Neural cell (in vitro differentiated cells): Measurements from ENCODE around the gene CES4A. TPM values are rescaled to one million over a fixed set of nuclear protein-coding genes. Genes with fewer than 3 reads are reported as not detected.

ENCODE experiments used
- H2AFZ ChIP-seq: fragments of 200-600, 300-800 bp; sonication (generic), shearing (Covaris generic); 2 replicates; pipeline ENCODE4 v1.6.0; 2014; ENCODE audit warnings: low read depth, mild to moderate bottlenecking, antibody characterized with exemption, low read length, moderate library complexity
- H3F3A ChIP-seq: fragments of 200-600 bp; shearing (Covaris generic); 2 replicates; pipeline ENCODE4 v1.6.1; 2016; ENCODE audit warnings: mild to moderate bottlenecking, moderate library complexity, mixed read lengths, antibody characterized with exemption, low read length; ENCODE audit not compliant: insufficient read depth, poor library complexity, severe bottlenecking
- H3K27ac ChIP-seq: fragments of 200-600, 300-800 bp; sonication (generic), shearing (Covaris generic); 2 replicates; pipeline ENCODE4 v1.5.1; 2014; ENCODE audit warnings: mild to moderate bottlenecking, low read length, moderate library complexity
- H3K27me3 ChIP-seq: fragments of 300-800, 200-600 bp; sonication (generic), shearing (Covaris generic); 2 replicates; pipeline ENCODE4 v1.6.0; 2014; ENCODE audit warnings: mild to moderate bottlenecking, low read depth, low read length, moderate library complexity; ENCODE audit not compliant: insufficient read depth
- H3K36me3 ChIP-seq: fragments of 300-800, 200-600 bp; sonication (generic), shearing (Covaris generic); 2 replicates; pipeline ENCODE4 v1.5.1; 2014; ENCODE audit warnings: mild to moderate bottlenecking, antibody characterized with exemption, low read length, moderate library complexity; ENCODE audit not compliant: insufficient read depth
- H3K4me2 ChIP-seq: fragments of 300-800, 200-600 bp; sonication (generic), shearing (Covaris generic); 2 replicates; pipeline ENCODE4 v1.6.0; 2014; ENCODE audit warnings: mild to moderate bottlenecking, low read length
- H3K4me3 ChIP-seq: fragments of 300-800, 200-600 bp; sonication (generic), shearing (Covaris generic); 2 replicates; pipeline ENCODE4 v1.5.1; 2014; ENCODE audit warnings: mild to moderate bottlenecking, low read length, moderate library complexity
- H3K79me2 ChIP-seq: fragments of 200-600 bp; shearing (Covaris generic); replicated peaks from 2 replicates; pipeline ENCODE4 v1.6.0; 2014; ENCODE audit warnings: mild to moderate bottlenecking, low read length, moderate library complexity; ENCODE audit not compliant: insufficient read depth
- H3K9ac ChIP-seq: fragments of 300-800, 200-600 bp; sonication (generic), shearing (Covaris generic); 2 replicates; pipeline ENCODE4 v1.6.1; 2016; ENCODE audit warnings: mild to moderate bottlenecking, low read length, mixed read lengths
- H3K9me2 ChIP-seq: fragments of 200-600 bp; shearing (Covaris generic); 2 replicates; pipeline ENCODE4 v1.6.1; 2016; ENCODE audit warnings: mild to moderate bottlenecking, low read length, mixed read lengths; ENCODE audit not compliant: insufficient read depth
- H3K9me3 ChIP-seq: fragments of 200-600, 300-800 bp; sonication (generic), shearing (Covaris generic); 2 replicates; pipeline ENCODE4 v1.6.1; 2016; ENCODE audit warnings: mild to moderate bottlenecking, mixed run types, low read length, moderate library complexity, mixed read lengths
- H4K20me1 ChIP-seq: fragments of 200-600 bp; shearing (Covaris generic); 2 replicates; pipeline ENCODE4 v1.6.1; 2016; ENCODE audit warnings: mild to moderate bottlenecking, mixed run types; ENCODE audit not compliant: insufficient read depth
- EP300 ChIP-seq: fragments of 450-650 bp; conservative IDR thresholded peaks from 2 replicates; pipeline ENCODE4 v1.6.1; 2014; ENCODE audit warnings: antibody characterized with exemption, mild to moderate bottlenecking, moderate library complexity; ENCODE audit not compliant: poor library complexity, severe bottlenecking
- EZH2 ChIP-seq: fragments of 200-600, 300-800 bp; shearing (Covaris generic), sonication (generic); IDR thresholded peaks from 2 replicates; pipeline ENCODE4 v1.6.1; 2014; ENCODE audit warnings: antibody characterized with exemption, low read length, borderline replicate concordance, mild to moderate bottlenecking; ENCODE audit not compliant: insufficient read depth, poor library complexity, severe bottlenecking
- MXI1 ChIP-seq: fragments of 450-650 bp; conservative IDR thresholded peaks from 2 replicates; pipeline ENCODE4 v1.6.1; 2014; ENCODE audit warnings: antibody characterized with exemption, mild to moderate bottlenecking; ENCODE audit not compliant: poor library complexity, severe bottlenecking
- POLR2AphosphoS5 ChIP-seq: IDR thresholded peaks from 2 replicates; pipeline ENCODE4 v1.6.1; 2012
- RAD21 ChIP-seq: fragments of 450-650 bp; conservative IDR thresholded peaks from 2 replicates; pipeline ENCODE4 v1.6.1; 2014; ENCODE audit warnings: antibody characterized with exemption, mild to moderate bottlenecking, moderate library complexity
- REST ChIP-seq: IDR thresholded peaks from 2 replicates; pipeline ENCODE4 v1.6.1; 2012; ENCODE audit warnings: borderline replicate concordance
- SMC3 ChIP-seq: fragments of 450-650 bp; conservative IDR thresholded peaks from 2 replicates; pipeline ENCODE4 v1.6.1; 2014; ENCODE audit warnings: antibody characterized with exemption, mild to moderate bottlenecking, moderate library complexity; ENCODE audit not compliant: poor library complexity
- TAF1 ChIP-seq: IDR thresholded peaks from 2 replicates; pipeline ENCODE4 v1.6.1; 2012; ENCODE audit warnings: low read depth
- polyA plus RNA-seq: library from polyadenylated mRNA; depleted of rRNA; stranded (reverse); fragments of >200 nt; gene quantifications from 2 replicates; pipeline ENCODE4 v1.2.3, GENCODE V29; 2014
- TF ChIP-seq, protein P1 (sequence below): fragments of 450-650 bp; IDR thresholded peaks from 2 replicates; pipeline ENCODE4 v1.5.1; 2014; ENCODE audit warnings: antibody characterized with exemption, mild to moderate bottlenecking, moderate library complexity; ENCODE audit not compliant: poor library complexity, severe bottlenecking

Gene CES4A
- polyA plus RNA-seq, 1 donor from 2014 or later: 51.2 TPM

- H3K9me2 ChIP-seq: no peaks in the 10 kb centered on the region
These were observed 24.3 kb upstream of the CES4A start for GRCh38 chr16:66964049-66964448.

DNA sequence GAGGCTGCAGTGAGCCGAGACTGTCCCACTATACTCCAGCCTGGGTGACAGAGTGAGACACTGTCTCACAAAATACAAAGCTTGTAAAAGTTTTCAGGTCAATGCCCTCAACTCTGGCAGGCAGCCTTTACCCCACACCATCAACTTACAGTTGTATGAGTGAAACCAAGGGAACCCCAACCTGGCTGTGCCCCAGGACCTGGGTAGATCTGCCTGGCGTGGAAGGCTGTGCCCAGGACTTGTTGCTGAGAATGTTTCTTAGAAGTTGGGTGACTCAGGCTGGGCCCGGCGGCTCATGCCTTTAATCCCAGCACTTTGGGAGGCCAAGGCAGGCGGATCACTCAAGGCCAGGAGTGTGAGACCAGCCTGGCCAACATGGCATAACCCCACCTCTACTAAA is 19.5 kb upstream of the CES4A start:
- H3K27me3 ChIP-seq: no peaks in the 10 kb centered on the region
- no peaks in the 10 kb centered on the region for H4K20me1 ChIP-seq
- no peaks in the 10 kb centered on the region for H3K36me3 ChIP-seq
- no peak for TF ChIP-seq EZH2
- no peak for TF ChIP-seq TAF1
- TF ChIP-seq EP300: no peak
- no peak for TF ChIP-seq POLR2AphosphoS5
- TF ChIP-seq REST: no peak
- TF ChIP-seq SMC3: no peak
- TF ChIP-seq MXI1: no peak
- TF ChIP-seq, protein P1, sequence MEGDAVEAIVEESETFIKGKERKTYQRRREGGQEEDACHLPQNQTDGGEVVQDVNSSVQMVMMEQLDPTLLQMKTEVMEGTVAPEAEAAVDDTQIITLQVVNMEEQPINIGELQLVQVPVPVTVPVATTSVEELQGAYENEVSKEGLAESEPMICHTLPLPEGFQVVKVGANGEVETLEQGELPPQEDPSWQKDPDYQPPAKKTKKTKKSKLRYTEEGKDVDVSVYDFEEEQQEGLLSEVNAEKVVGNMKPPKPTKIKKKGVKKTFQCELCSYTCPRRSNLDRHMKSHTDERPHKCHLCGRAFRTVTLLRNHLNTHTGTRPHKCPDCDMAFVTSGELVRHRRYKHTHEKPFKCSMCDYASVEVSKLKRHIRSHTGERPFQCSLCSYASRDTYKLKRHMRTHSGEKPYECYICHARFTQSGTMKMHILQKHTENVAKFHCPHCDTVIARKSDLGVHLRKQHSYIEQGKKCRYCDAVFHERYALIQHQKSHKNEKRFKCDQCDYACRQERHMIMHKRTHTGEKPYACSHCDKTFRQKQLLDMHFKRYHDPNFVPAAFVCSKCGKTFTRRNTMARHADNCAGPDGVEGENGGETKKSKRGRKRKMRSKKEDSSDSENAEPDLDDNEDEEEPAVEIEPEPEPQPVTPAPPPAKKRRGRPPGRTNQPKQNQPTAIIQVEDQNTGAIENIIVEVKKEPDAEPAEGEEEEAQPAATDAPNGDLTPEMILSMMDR: no peak
- no peak for TF ChIP-seq RAD21
- no peak overlapping the region for H3K27ac ChIP-seq
- H2AFZ ChIP-seq: no peak overlapping the region
- no peaks in the 10 kb centered on the region for H3K9me2 ChIP-seq
- no peaks in the 10 kb centered on the region for H3K79me2 ChIP-seq
- no peak overlapping the region for H3K4me2 ChIP-seq
- no peaks in the 10 kb centered on the region for H3K9me3 ChIP-seq
- no peaks in the 10 kb centered on the region for H3F3A ChIP-seq
- no peak overlapping the region for H3K4me3 ChIP-seq
- H3K9ac ChIP-seq: no peak overlapping the region

More at GRCh38 chr16:66964049-66964448, 24.3 kb upstream of the CES4A start:
- Histone ChIP-seq H2AFZ (no peak overlapping the region), H3K4me3 (no peak overlapping the region), H3K9ac (no peak overlapping the region), H3K79me2 (no peaks in the 10 kb centered on the region), H3K27ac (no peak overlapping the region), H3K9me3 (no peaks in the 10 kb centered on the region), H3K4me2 (no peak overlapping the region), H3K36me3 (no peaks in the 10 kb centered on the region), H3K27me3 (no peaks in the 10 kb centered on the region), H3F3A (no peaks in the 10 kb centered on the region), H4K20me1 (no peaks in the 10 kb centered on the region)
- no peak for TF ChIP-seq RAD21
- no peak for TF ChIP-seq EZH2
- TF ChIP-seq SMC3: no peak
- no peak for TF ChIP-seq REST
- no peak for TF ChIP-seq MXI1
- TF ChIP-seq, protein P1: no peak
